Panc1 (cell line): ENCODE results near the gene CLPTM1. TPM values are rescaled to one million over a fixed set of nuclear protein-coding genes. Genes with fewer than 3 reads are reported as not detected.

ENCODE experiments used
- ATAC-seq: fragments of 200-7000 bp; cut with Tn5 transposase; 2 replicates; pipeline ENCODE4 v1.9.1; 2020; ENCODE audit warnings: mild to moderate bottlenecking, moderate library complexity
- BruUV-seq: library from RNA; stranded (reverse); fragments of 400-500 nt; replicated peaks from 2 replicates; lab custom pipeline; 2021; lab: Mats Ljungman, UMichigan
- CTCF ChIA-PET: fragments of 300-600 bp; sonication (Branson Sonifier 250); formaldehyde crosslinking; loops from one replicate; lab custom pipeline; 2022; ENCODE audit warnings: antibody characterized with exemption; lab: Charles Lee
- POLR2A ChIA-PET: fragments of 300-600 bp; sonication (Branson Sonifier 250); formaldehyde crosslinking; loops from one replicate; lab custom pipeline; 2022; ENCODE audit warnings: antibody characterized with exemption; lab: Charles Lee
- DNase-seq: peaks from one replicate; pipeline ENCODE4 v3.0.0-alpha.2; 2010; ENCODE audit warnings: low read depth, low spot score
- H3K27ac ChIP-seq: 2 replicates; pipeline ENCODE4 v1.5.1; 2011; ENCODE audit warnings: mild to moderate bottlenecking, low read length, inconsistent platforms
- H3K27me3 ChIP-seq: fragments of 200-500 bp; sonication (Bioruptor generic); 2 replicates; pipeline ENCODE4 v1.6.0; 2014; ENCODE audit warnings: low read length, inconsistent platforms; ENCODE audit not compliant: control insufficient read depth, insufficient read depth
- H3K36me3 ChIP-seq: fragments of 200-500 bp; sonication (Bioruptor generic); 2 replicates; pipeline ENCODE4 v1.5.1; 2014; ENCODE audit warnings: inconsistent platforms, mild to moderate bottlenecking, low read length, moderate library complexity; ENCODE audit not compliant: control insufficient read depth, insufficient read depth
- H3K4me1 ChIP-seq: 2 replicates; pipeline ENCODE4 v1.5.1; 2011; ENCODE audit warnings: inconsistent platforms, mild to moderate bottlenecking, low read length, moderate library complexity; ENCODE audit not compliant: control insufficient read depth, insufficient read depth
- H3K4me3 ChIP-seq, 2 experiments: 2 replicates each; pipeline ENCODE4 v1.5.1; 2011 to 2012; ENCODE audit warnings: low read depth in 2 of 2, low read length in 2 of 2, mild to moderate bottlenecking in 2 of 2, inconsistent platforms in 1 of 2, moderate library complexity in 1 of 2
- H3K9me3 ChIP-seq: fragments of 200-500 bp; sonication (Bioruptor generic); 2 replicates; pipeline ENCODE4 v1.5.1; 2014; ENCODE audit warnings: low read depth, mild to moderate bottlenecking, inconsistent platforms, low read length, moderate library complexity; ENCODE audit not compliant: control insufficient read depth, insufficient read depth
- CTCF ChIP-seq: fragments of 450-650 bp; IDR thresholded peaks from 2 replicates; pipeline ENCODE4 v1.5.1; 2017; ENCODE audit warnings: mild to moderate bottlenecking
- POLR2AphosphoS5 ChIP-seq: IDR thresholded peaks from 2 replicates; pipeline ENCODE4 v1.6.1; 2012; ENCODE audit warnings: mild to moderate bottlenecking, low read depth, low read length, moderate library complexity
- REST ChIP-seq, 2 experiments: IDR thresholded peaks; 2 replicates each; pipeline ENCODE4 v1.6.1; 2011 to 2012; ENCODE audit warnings: low read depth in 2 of 2, control low read depth in 1 of 2, low read length in 1 of 2, mild to moderate bottlenecking in 1 of 2, moderate library complexity in 1 of 2; ENCODE audit not compliant: insufficient read depth in 1 of 2
- SIN3A ChIP-seq: IDR thresholded peaks from 2 replicates; pipeline ENCODE4 v1.6.1; 2012; ENCODE audit warnings: low read depth, mild to moderate bottlenecking, low read length, moderate library complexity, borderline replicate concordance; ENCODE audit not compliant: insufficient read depth
- TCF7L2 ChIP-seq: IDR thresholded peaks from 2 replicates; pipeline ENCODE4 v1.6.1; 2011; ENCODE audit warnings: mild to moderate bottlenecking, low read depth, low read length, inconsistent platforms
- in situ Hi-C: cut with HindIII; loops from 2 replicates; pipeline ENCODE4 v1.10.0; 2016; ENCODE audit warnings: low sequenced_read_pairs, low pct_unique_long_range_greater_than_20kb
- intact Hi-C: fragments of 100-400 bp; cut with micrococcal nuclease; formaldehyde crosslinking; loops from one replicate; pipeline ENCODE4 v1.10.0; 2022; ENCODE audit not compliant: unreplicated experiment
- total RNA-seq: library from RNA; stranded (reverse); gene quantifications from one replicate; pipeline ENCODE4 v1.2.1, GENCODE V29; 2021; ENCODE audit not compliant: unreplicated experiment

CLPTM1 gene
- total RNA-seq, 1 experiment from 2014 or later, result 98.4 TPM

GRCh38 chr19:44988896-44989556, 33.8 kb downstream of the CLPTM1 start:
- ATAC-seq, result peak; percentile 61
- TF ChIP-seq REST (IDR thresholded peaks at IDR 0.05; ENCODE audit: insufficient read depth in 1 of 2, low read depth in 2 of 2, low read length in 1 of 2) (no peak), TCF7L2 (no peak), SIN3A (no peak), CTCF (no peak; the same call in 1 of the 2 replicates), POLR2AphosphoS5 (no peak)
- BruUV-seq, result no TSS peak
- Histone ChIP-seq H3K4me1 (no peaks in the 10 kb centered on the region), H3K9me3 (no peaks in the 10 kb centered on the region), H3K27me3 (no peaks in the 10 kb centered on the region), H3K4me3 (no peak overlapping the region), H3K27ac (no peak overlapping the region), H3K36me3 (no peaks in the 10 kb centered on the region)
- CTCF ChIA-PET, result no interaction called here
- in situ Hi-C loops, result no loop called here
- intact Hi-C loops, result no loop called here
- DNase-seq, result no peak
- POLR2A ChIA-PET, result no interaction called here

GRCh38 chr19:44990459-44990858, 35.3 kb downstream of the CLPTM1 start:
- DNase-seq (no peak), ATAC-seq (no peak)
- in situ Hi-C loops (no loop called here), intact Hi-C loops (no loop called here)
- Histone ChIP-seq H3K4me3 (no peak overlapping the region), H3K9me3 (no peaks in the 10 kb centered on the region), H3K4me1 (no peaks in the 10 kb centered on the region), H3K27ac (no peak overlapping the region), H3K27me3 (no peaks in the 10 kb centered on the region), H3K36me3 (no peaks in the 10 kb centered on the region)
- ChIA-PET POLR2A (interaction anchor here (0.7 kb wide), 1 partner anchor 1233 kb away, joined by 3 read pairs; no protein-coding TSS in a partner anchor), CTCF (interaction anchor here (0.6 kb wide), 1 partner anchor 29 kb away, joined by 3 read pairs; no protein-coding TSS in a partner anchor)
- no TSS peak for BruUV-seq
- no peak for TF ChIP-seq TCF7L2
- no peak for TF ChIP-seq POLR2AphosphoS5
- TF ChIP-seq SIN3A, result no peak
- TF ChIP-seq REST (IDR thresholded peaks at IDR 0.05; ENCODE audit: insufficient read depth in 1 of 2, low read depth in 2 of 2, low read length in 1 of 2), result no peak
- TF ChIP-seq CTCF, result no peak
